K562 (cell line): Measurements from ENCODE around the gene ATP5PD. TPM values are rescaled to one million over a fixed set of nuclear protein-coding genes. Genes with fewer than 3 reads are reported as not detected.
A peak's percentile ranks its signal among the peaks of the same experiment; 100 is the strongest.

Experiments used
- ARID3A ChIP-seq: IDR thresholded peaks from 2 replicates; pipeline ENCODE4 v1.6.1; 2012; ENCODE audit warnings: low read depth, low read length, improper control_type of control experiment, borderline replicate concordance
- E4F1 ChIP-seq: fragments of 250-450 bp; sonication (Bioruptor Pico); IDR thresholded peaks from 2 replicates; pipeline ENCODE4 v1.5.0; 2021; ENCODE audit warnings: mild to moderate bottlenecking, borderline replicate concordance
- ELF2 ChIP-seq: fragments of 250-450 bp; sonication (Bioruptor Pico); IDR thresholded peaks from 2 replicates; pipeline ENCODE4 v1.5.0; 2021; ENCODE audit warnings: mild to moderate bottlenecking
- HMBOX1 ChIP-seq: sonication (generic); IDR thresholded peaks from 2 replicates; pipeline ENCODE4 v1.6.1; 2016
- IRF9 ChIP-seq: fragments of 450-650 bp; IDR thresholded peaks from 2 replicates; pipeline ENCODE4 v1.6.1; 2016; ENCODE audit warnings: missing biosample characterization, missing genetic modification characterization
- MLX ChIP-seq, 2 experiments: fragments of 450-650 bp in 1 of 2; sonication (generic) in 1 of 2; formaldehyde crosslinking; conservative IDR thresholded peaks; 2 replicates each; pipeline versions ENCODE4 v1.4.0 to v1.8.1; 2020 to 2022; ENCODE audit warnings: mild to moderate bottlenecking in 1 of 2, missing genetic modification reagents in 1 of 2
- NBN ChIP-seq: fragments of 450-650 bp; IDR thresholded peaks from 2 replicates; pipeline ENCODE4 v1.6.1; 2016; ENCODE audit warnings: low read depth, mild to moderate bottlenecking
- NFIC ChIP-seq: fragments of 450-650 bp; IDR thresholded peaks from 2 replicates; pipeline ENCODE4 v1.6.1; 2017; ENCODE audit warnings: mild to moderate bottlenecking, inconsistent platforms
- ZNF318 ChIP-seq, 2 experiments: fragments of 450-650 bp; IDR thresholded peaks; 2 replicates each; pipeline ENCODE4 v1.6.1; 2016; ENCODE audit warnings: mild to moderate bottlenecking in 2 of 2, borderline replicate concordance in 1 of 2, low read depth in 1 of 2, moderate library complexity in 1 of 2
- ZNF57 ChIP-seq: fragments of 450-650 bp; formaldehyde crosslinking; IDR thresholded peaks from 2 replicates; pipeline ENCODE4 v1.4.0; 2020; ENCODE audit warnings: mild to moderate bottlenecking, moderate library complexity
- ZNF589 ChIP-seq: fragments of 200-800 bp; sonication (Bioruptor generic); IDR thresholded peaks from 2 replicates; pipeline ENCODE4 v1.6.1; 2016; ENCODE audit warnings: low read depth, missing genetic modification characterization, missing compliant biosample characterization
- polyA plus RNA-seq, 8 experiments: library from polyadenylated mRNA; depleted of rRNA in 4 of 8; stranded (reverse) in 5 of 8; unstranded in 3 of 8; fragments of >200 nt; fragmentation: Nextera tagmentation in 2 of 8; fragmentation: Illumina TruSeq in 1 of 8; extraction: Ambion mirVana in 2 of 8; extraction: Trizol in 1 of 8; gene quantifications; 2 replicates each; pipeline versions ENCODE4 v1.2.1 to v1.2.3, GENCODE V29; 2011 to 2014; ENCODE audit warnings: inconsistent platforms in 1 of 8, missing spikeins in 1 of 8
- total RNA-seq, 7 experiments: library from RNA; depleted of rRNA in 6 of 7; stranded (reverse); fragments of >200 nt in 6 of 7; fragmentation: Illumina TruSeq in 2 of 7; extraction: Trizol in 2 of 7; gene quantifications; 2 replicates each; pipeline versions ENCODE4 v1.2.1 to v1.2.3, GENCODE V29; 2011 to 2021; ENCODE audit warnings: low replicate concordance in 1 of 7

The ATP5PD gene
- total and polyA plus RNA-seq, 9 of the 15 experiments (the other 6 are each of a cell fraction or from before 2014, with no cell fraction given) = 271 to 828 (median 432) TPM

GRCh38 chr17:75034236-75034908 lies 12.4 kb downstream of the ATP5PD start (continued):
- no peak for TF ChIP-seq HMBOX1
- TF ChIP-seq NFIC = peak; percentile 69
- no peak for TF ChIP-seq ZNF318 (IDR thresholded peaks at IDR 0.05; ENCODE audit: borderline replicate concordance in 1 of 2, low read depth in 1 of 2)
- TF ChIP-seq NBN = peak; percentile 47
- TF ChIP-seq ZNF589 = 0 out of 2 replicates have a peak, but pooled peaks have one; percentile 27
- TF ChIP-seq ARID3A = no peak
- TF ChIP-seq MLX (CRISPR knock-in tag; conservative IDR thresholded peaks at IDR 0.05) = no peak
- no peak for TF ChIP-seq IRF9 (tag)
- no peak for TF ChIP-seq E4F1 (CRISPR knock-in tag)
- TF ChIP-seq ZNF57 (CRISPR knock-in tag) = no peak
- no peak for TF ChIP-seq ELF2 (CRISPR knock-in tag)
